HCT116 (cell line): ENCODE data around the gene GNLY.

Experiments
- ATF3 ChIP-seq: IDR thresholded peaks from 2 replicates; pipeline ENCODE4 v1.6.1; 2012
- CTCF ChIP-seq, 3 experiments: fragments of 200-600 bp in 1 of 3; sonication (generic) in 1 of 3; IDR thresholded peaks in 2 of 3; conservative IDR thresholded peaks in 1 of 3; 2 replicates each; pipeline ENCODE4 v1.5.1; 2012 to 2017; ENCODE audit warnings: low read depth in 2 of 3, low read length in 2 of 3, antibody characterized with exemption in 1 of 3, borderline replicate concordance in 1 of 3, control low read depth in 1 of 3, mild to moderate bottlenecking in 1 of 3, mixed read lengths in 1 of 3, mixed run types in 1 of 3, moderate library complexity in 1 of 3; ENCODE audit not compliant: insufficient read depth in 1 of 3
- SIN3A ChIP-seq: IDR thresholded peaks from 2 replicates; pipeline ENCODE4 v1.6.1; 2012; ENCODE audit warnings: low read depth

DNA sequence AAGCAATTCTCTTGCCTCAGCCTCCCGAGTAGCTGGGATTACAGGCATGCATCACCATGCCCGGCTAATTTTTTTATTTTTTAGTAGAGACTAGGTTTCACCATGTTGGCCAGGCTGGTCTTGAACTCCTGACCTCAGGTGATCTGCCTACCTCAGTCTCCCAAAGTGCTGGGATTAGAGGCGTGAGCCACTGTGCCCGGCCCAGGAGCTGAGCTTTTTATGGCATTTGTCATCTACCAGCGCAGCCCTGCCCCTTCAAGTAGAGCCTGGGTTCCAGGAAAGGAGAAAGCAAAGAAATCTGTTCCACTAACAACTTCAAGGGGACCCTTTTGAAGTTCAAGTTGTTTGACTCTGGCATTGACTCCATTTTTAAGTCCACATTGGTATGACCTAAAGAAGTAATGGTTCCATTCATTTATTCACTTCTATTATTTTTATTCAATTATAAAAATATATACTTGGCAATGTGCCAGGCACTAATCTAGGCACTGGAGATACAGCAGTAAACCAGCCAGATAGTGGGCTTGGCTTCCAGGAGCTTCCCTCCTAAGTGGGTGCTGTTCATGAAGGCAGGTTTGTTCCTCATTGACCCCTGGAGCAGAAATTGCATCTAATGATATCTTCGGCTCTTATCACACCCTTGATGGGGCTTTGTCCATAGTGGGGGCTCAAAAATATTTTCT lies 18.2 kb upstream of the GNLY start:
- no peak for TF ChIP-seq ATF3
- TF ChIP-seq SIN3A, result no peak
- TF ChIP-seq CTCF (IDR thresholded peaks at IDR 0.05 in 2 of 3, conservative IDR thresholded peaks at IDR 0.05 in 1 of 3; ENCODE audit: borderline replicate concordance in 1 of 3, insufficient read depth in 1 of 3, low read depth in 2 of 3, low read length in 2 of 3), result no peak
